NB4 (cell line): ENCODE results near the gene TOP1.

Experiments
- DNase-seq: peaks from one replicate; pipeline ENCODE4 v3.0.0; 2010; ENCODE audit warnings: low read depth
- H3K4me3 ChIP-seq: one replicate; pipeline ENCODE4 v1.5.1; 2011; ENCODE audit warnings: mild to moderate bottlenecking, low read depth, low read length, moderate library complexity
- MAX ChIP-seq: IDR thresholded peaks from 2 replicates; pipeline ENCODE4 v1.6.1; 2011; ENCODE audit warnings: low read depth, low read length
- MYC ChIP-seq: IDR thresholded peaks from 2 replicates; pipeline ENCODE4 v1.6.1; 2011; ENCODE audit warnings: low read depth, low read length
- POLR2A ChIP-seq: IDR thresholded peaks from 2 replicates; pipeline ENCODE4 v1.6.1; 2011; ENCODE audit warnings: mild to moderate bottlenecking; ENCODE audit not compliant: insufficient read length; ENCODE audit errors: extremely low read depth
- TF ChIP-seq, protein P1 (sequence below): IDR thresholded peaks from one replicate; pipeline ENCODE4 v1.5.1; 2012; ENCODE audit warnings: low read depth, low read length

TOP1 gene

GRCh38 chr20:41133709-41134361 lies 105.2 kb downstream of the TOP1 start:
- H3K4me3 ChIP-seq = no peak overlapping the region
- TF ChIP-seq, protein P1, sequence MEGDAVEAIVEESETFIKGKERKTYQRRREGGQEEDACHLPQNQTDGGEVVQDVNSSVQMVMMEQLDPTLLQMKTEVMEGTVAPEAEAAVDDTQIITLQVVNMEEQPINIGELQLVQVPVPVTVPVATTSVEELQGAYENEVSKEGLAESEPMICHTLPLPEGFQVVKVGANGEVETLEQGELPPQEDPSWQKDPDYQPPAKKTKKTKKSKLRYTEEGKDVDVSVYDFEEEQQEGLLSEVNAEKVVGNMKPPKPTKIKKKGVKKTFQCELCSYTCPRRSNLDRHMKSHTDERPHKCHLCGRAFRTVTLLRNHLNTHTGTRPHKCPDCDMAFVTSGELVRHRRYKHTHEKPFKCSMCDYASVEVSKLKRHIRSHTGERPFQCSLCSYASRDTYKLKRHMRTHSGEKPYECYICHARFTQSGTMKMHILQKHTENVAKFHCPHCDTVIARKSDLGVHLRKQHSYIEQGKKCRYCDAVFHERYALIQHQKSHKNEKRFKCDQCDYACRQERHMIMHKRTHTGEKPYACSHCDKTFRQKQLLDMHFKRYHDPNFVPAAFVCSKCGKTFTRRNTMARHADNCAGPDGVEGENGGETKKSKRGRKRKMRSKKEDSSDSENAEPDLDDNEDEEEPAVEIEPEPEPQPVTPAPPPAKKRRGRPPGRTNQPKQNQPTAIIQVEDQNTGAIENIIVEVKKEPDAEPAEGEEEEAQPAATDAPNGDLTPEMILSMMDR = no peak
- TF ChIP-seq POLR2A (no peak), MAX (no peak), MYC (no peak)

GRCh38 chr20:41134362-41135186 lies 106.0 kb downstream of the TOP1 start:
- H3K4me3 ChIP-seq = no peak overlapping the region
- no peak for TF ChIP-seq POLR2A
- DNase-seq = no peak

More at GRCh38 chr20:41133709-41134361, 105.2 kb downstream of the TOP1 start:
- DNase-seq = peak; percentile 56

- H3K4me3 ChIP-seq = no peak overlapping the region
- DNase-seq = peak; percentile 70
- TF ChIP-seq MYC (no peak), MAX (no peak), POLR2A (no peak)
- TF ChIP-seq, protein P1 = peak; percentile 85
Observed at GRCh38 chr20:41135187-41135887, 106.7 kb downstream of the TOP1 start.

DNA sequence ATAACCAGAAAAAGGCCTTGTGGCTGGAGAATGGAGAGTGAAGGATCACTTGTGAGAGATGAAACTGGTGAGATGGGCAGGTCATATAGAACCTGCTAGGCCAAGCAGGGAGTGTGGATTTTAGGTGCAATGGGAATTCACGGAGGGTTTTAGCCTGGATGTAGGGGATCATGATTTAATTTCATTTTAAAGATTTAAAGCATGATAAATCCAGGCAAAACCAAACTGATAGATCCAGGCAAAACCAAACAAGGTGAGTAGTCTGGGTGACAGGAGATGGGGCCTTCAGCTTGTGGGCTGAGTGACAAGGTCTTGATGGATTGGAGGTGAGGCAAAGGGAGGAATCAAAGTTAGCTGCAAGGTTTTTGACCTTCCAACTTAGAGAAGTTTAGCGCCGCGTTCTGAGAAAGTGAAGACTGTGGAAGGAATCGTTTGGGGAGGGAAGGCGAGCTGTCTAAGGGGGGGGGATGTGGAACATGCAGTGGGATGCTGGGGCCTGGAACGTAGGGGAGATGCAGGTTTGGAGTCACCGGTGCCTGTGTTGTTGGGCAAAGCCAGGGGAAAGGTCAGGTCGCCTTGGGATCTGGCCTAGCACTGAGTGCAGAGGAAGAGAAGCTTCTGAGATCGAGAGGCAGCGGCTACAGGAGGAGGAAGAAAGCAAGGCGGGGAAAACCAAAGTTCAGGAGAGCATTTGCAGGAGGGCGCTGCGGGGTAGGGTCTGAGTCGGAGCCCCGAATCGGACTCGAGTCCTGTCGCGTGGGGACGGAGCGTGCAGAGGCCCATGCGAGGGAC lies 107.5 kb downstream of the TOP1 start:
- DNase-seq = no peak
- TF ChIP-seq MAX (no peak), MYC (no peak), POLR2A (no peak)
- TF ChIP-seq, protein P1 = no peak
- H3K4me3 ChIP-seq = no peak overlapping the region

- H3K4me3 ChIP-seq = peak within 1 kb of the TSS; percentile 49
- peak; percentile 82 for DNase-seq
- TF ChIP-seq MYC (peak; percentile 63), POLR2A (peak; percentile 44), MAX (no peak; the same call in 1 of the 2 replicates)
Observed at GRCh38 chr20:41136680-41137613, 108.3 kb downstream of the TOP1 start, which contains the start of gene PLCG1. Gene PLCG1, plus strand, starts transcription at chr20:41137543. Its CDS starts 99 bp downstream, at chr20:41137642.
